ENCODE measurements around the gene SFXN5. TPM values are rescaled to one million over a fixed set of nuclear protein-coding genes. Genes with fewer than 3 reads are reported as not detected.

The SFXN5 gene
- total RNA-seq, 1 donor from 2014 or later = 18.5 TPM

- H3K27me3 Mint-ChIP-seq (ENCODE audit: low read depth) = no peaks in the 10 kb centered on the region
- no peaks in the 10 kb centered on the region for H3K4me1 Mint-ChIP-seq (ENCODE audit: low read depth)
- intact Hi-C loops (cut with micrococcal nuclease) = no loop called here
- no peak overlapping the region for H3K27ac Mint-ChIP-seq
- no peak overlapping the region for H3K4me3 Mint-ChIP-seq (ENCODE audit: low read depth)
- DNase-seq (ENCODE audit: low spot score) = no peak
- H3K9me3 Mint-ChIP-seq = no peaks in the 10 kb centered on the region
- H3K36me3 Mint-ChIP-seq (ENCODE audit: low read depth) = no peaks in the 10 kb centered on the region
Observed at GRCh38 chr2:73091696-73092095, 20.2 kb upstream of the SFXN5 start.

- Mint-ChIP-seq H3K36me3 (ENCODE audit: low read depth) (no peaks in the 10 kb centered on the region), H3K27me3 (ENCODE audit: low read depth) (no peaks in the 10 kb centered on the region), H3K4me3 (ENCODE audit: low read depth) (no peak overlapping the region), H3K9me3 (no peaks in the 10 kb centered on the region), H3K4me1 (ENCODE audit: low read depth) (no peaks in the 10 kb centered on the region), H3K27ac (no peak overlapping the region)
- no peak for DNase-seq (ENCODE audit: low spot score)
- intact Hi-C loops (cut with micrococcal nuclease) = no loop called here
Observed at GRCh38 chr2:73091164-73091563, 19.7 kb upstream of the SFXN5 start.

- H3K4me3 Mint-ChIP-seq (ENCODE audit: low read depth) = no peak overlapping the region
- no peaks in the 10 kb centered on the region for H3K36me3 Mint-ChIP-seq (ENCODE audit: low read depth)
- no peak overlapping the region for H3K27ac Mint-ChIP-seq
- no peaks in the 10 kb centered on the region for H3K9me3 Mint-ChIP-seq
- intact Hi-C loops (cut with micrococcal nuclease) = loop anchor here (5.0 kb wide), 1 partner anchor 197 kb away; no protein-coding TSS in a partner anchor
- H3K4me1 Mint-ChIP-seq (ENCODE audit: low read depth) = peaks cover 2% of the 10 kb centered on the region
- DNase-seq (ENCODE audit: low spot score) = no peak
- H3K27me3 Mint-ChIP-seq (ENCODE audit: low read depth) = no peaks in the 10 kb centered on the region
Observed at GRCh38 chr2:73089270-73090030, 17.9 kb upstream of the SFXN5 start.

- H3K27ac Mint-ChIP-seq = no peak overlapping the region
- no peaks in the 10 kb centered on the region for H3K9me3 Mint-ChIP-seq
- H3K4me3 Mint-ChIP-seq (ENCODE audit: low read depth) = no peak overlapping the region
- H3K4me1 Mint-ChIP-seq (ENCODE audit: low read depth) = peaks cover 2% of the 10 kb centered on the region
- H3K36me3 Mint-ChIP-seq (ENCODE audit: low read depth) = no peaks in the 10 kb centered on the region
- H3K27me3 Mint-ChIP-seq (ENCODE audit: low read depth) = no peaks in the 10 kb centered on the region
- no peak for DNase-seq (ENCODE audit: low spot score)
- intact Hi-C loops (cut with micrococcal nuclease) = loop anchor here (5.0 kb wide), 1 partner anchor 196 kb away; no protein-coding TSS in a partner anchor
Observed at GRCh38 chr2:73088703-73089102, 17.2 kb upstream of the SFXN5 start.

- Mint-ChIP-seq H3K27me3 (ENCODE audit: low read depth) (no peaks in the 10 kb centered on the region), H3K9me3 (no peaks in the 10 kb centered on the region), H3K4me1 (ENCODE audit: low read depth) (peaks cover 2% of the 10 kb centered on the region), H3K27ac (no peak overlapping the region), H3K4me3 (ENCODE audit: low read depth) (no peak overlapping the region), H3K36me3 (ENCODE audit: low read depth) (no peaks in the 10 kb centered on the region)
- DNase-seq (ENCODE audit: low spot score) = no peak
- intact Hi-C loops (cut with micrococcal nuclease) = loop anchor here (5.0 kb wide), 1 partner anchor 196 kb away; no protein-coding TSS in a partner anchor
Observed at GRCh38 chr2:73088211-73088610, 16.7 kb upstream of the SFXN5 start.

GRCh38 chr2:73087311-73087710, 15.8 kb upstream of the SFXN5 start:
- intact Hi-C loops (cut with micrococcal nuclease) = loop anchor here (5.0 kb wide), 1 partner anchor 195 kb away; no protein-coding TSS in a partner anchor
- no peaks in the 10 kb centered on the region for H3K9me3 Mint-ChIP-seq
- H3K4me1 Mint-ChIP-seq (ENCODE audit: low read depth) = peaks cover 2% of the 10 kb centered on the region
- H3K4me3 Mint-ChIP-seq (ENCODE audit: low read depth) = no peak overlapping the region
- H3K27ac Mint-ChIP-seq = no peak overlapping the region
- H3K27me3 Mint-ChIP-seq (ENCODE audit: low read depth) = no peaks in the 10 kb centered on the region
- DNase-seq (ENCODE audit: low spot score) = no peak
- no peaks in the 10 kb centered on the region for H3K36me3 Mint-ChIP-seq (ENCODE audit: low read depth)

GRCh38 chr2:73085691-73086090, 14.2 kb upstream of the SFXN5 start:
- Mint-ChIP-seq H3K9me3 (no peaks in the 10 kb centered on the region), H3K36me3 (ENCODE audit: low read depth) (no peaks in the 10 kb centered on the region), H3K27ac (no peak overlapping the region), H3K27me3 (ENCODE audit: low read depth) (no peaks in the 10 kb centered on the region), H3K4me1 (ENCODE audit: low read depth) (peaks cover 2% of the 10 kb centered on the region), H3K4me3 (ENCODE audit: low read depth) (no peak overlapping the region)
- intact Hi-C loops (cut with micrococcal nuclease) = loop anchor here (1.0 to 5.0 kb wide), 4 partner anchors 71 to 193 kb away; no protein-coding TSS in a partner anchor
- DNase-seq (ENCODE audit: low spot score) = peak; percentile 72

GRCh38 chr2:73084971-73085370, 13.5 kb upstream of the SFXN5 start:
- H3K27ac Mint-ChIP-seq = no peak overlapping the region
- H3K4me1 Mint-ChIP-seq (ENCODE audit: low read depth) = peaks cover 2% of the 10 kb centered on the region
- no peaks in the 10 kb centered on the region for H3K9me3 Mint-ChIP-seq
- no peaks in the 10 kb centered on the region for H3K36me3 Mint-ChIP-seq (ENCODE audit: low read depth)
- no peaks in the 10 kb centered on the region for H3K27me3 Mint-ChIP-seq (ENCODE audit: low read depth)
- no peak overlapping the region for H3K4me3 Mint-ChIP-seq (ENCODE audit: low read depth)
- intact Hi-C loops (cut with micrococcal nuclease) = loop anchor here (1.0 to 5.0 kb wide), 4 partner anchors 71 to 193 kb away; no protein-coding TSS in a partner anchor
- DNase-seq (ENCODE audit: low spot score) = no peak

- no peak for DNase-seq (ENCODE audit: low spot score)
- Mint-ChIP-seq H3K9me3 (no peaks in the 10 kb centered on the region), H3K27ac (no peak overlapping the region), H3K36me3 (ENCODE audit: low read depth) (no peaks in the 10 kb centered on the region), H3K4me1 (ENCODE audit: low read depth) (peaks cover 2% of the 10 kb centered on the region), H3K4me3 (ENCODE audit: low read depth) (no peak overlapping the region), H3K27me3 (ENCODE audit: low read depth) (no peaks in the 10 kb centered on the region)
- intact Hi-C loops (cut with micrococcal nuclease) = no loop called here
Observed at GRCh38 chr2:73083886-73084800, 12.6 kb upstream of the SFXN5 start.

GRCh38 chr2:73082523-73083410, 11.3 kb upstream of the SFXN5 start:
- Mint-ChIP-seq H3K4me3 (ENCODE audit: low read depth) (no peak overlapping the region), H3K27me3 (ENCODE audit: low read depth) (no peaks in the 10 kb centered on the region), H3K4me1 (ENCODE audit: low read depth) (peaks cover 2% of the 10 kb centered on the region), H3K36me3 (ENCODE audit: low read depth) (no peaks in the 10 kb centered on the region), H3K27ac (no peak overlapping the region), H3K9me3 (no peaks in the 10 kb centered on the region)
- no peak for DNase-seq (ENCODE audit: low spot score)
- intact Hi-C loops (cut with micrococcal nuclease) = no loop called here

GRCh38 chr2:73081181-73081671, 9.7 kb upstream of the SFXN5 start:
- no peak overlapping the region for H3K27ac Mint-ChIP-seq
- H3K4me3 Mint-ChIP-seq (ENCODE audit: low read depth) = no peak overlapping the region
- peaks cover 2% of the 10 kb centered on the region for H3K4me1 Mint-ChIP-seq (ENCODE audit: low read depth)
- DNase-seq (ENCODE audit: low spot score) = no peak
- H3K27me3 Mint-ChIP-seq (ENCODE audit: low read depth) = no peaks in the 10 kb centered on the region
- no peaks in the 10 kb centered on the region for H3K36me3 Mint-ChIP-seq (ENCODE audit: low read depth)
- no peaks in the 10 kb centered on the region for H3K9me3 Mint-ChIP-seq
- intact Hi-C loops (cut with micrococcal nuclease) = no loop called here

Data from activated T-helper 2 cell treated with anti-CD3 and anti-CD28 coated beads, Interferon-gamma antibody, Interleukin-2, Interleukin-4, amounts not matched to agents 10 μg/mL and 5 μg/mL and 100 μg/mL, durations not matched to agents 14 hours and 24 hours and 36 hours (primary cell).